OCI-M2 (cell line): ENCODE results near the gene LRRFIP1.
"Not testable (repeated sequence)": the region's sequence is repeated elsewhere in the genome, so short reads cannot be mapped to it uniquely, and the experiment has no call there.

ENCODE experiments used
- DNase-seq: peaks from one replicate; lab custom pipeline; 2025; ENCODE audit not compliant: unreplicated experiment; lab: John Stamatoyannopoulos, UW

The LRRFIP1 gene

GRCh38 chr2:237661799-237662328 is 34.5 kb downstream of the LRRFIP1 start:
- no peak for DNase-seq

GRCh38 chr2:237662671-237663093 is 35.3 kb downstream of the LRRFIP1 start:
- no peak for DNase-seq

- DNase-seq: no peak
Observed at GRCh38 chr2:237663517-237664110, 36.2 kb downstream of the LRRFIP1 start.

GRCh38 chr2:237664151-237664550 is 36.8 kb downstream of the LRRFIP1 start:
- no peak for DNase-seq

- DNase-seq: no peak
Observed at GRCh38 chr2:237665713-237666143, 38.3 kb downstream of the LRRFIP1 start.

GRCh38 chr2:237666606-237667005 is 39.2 kb downstream of the LRRFIP1 start:
- DNase-seq: no peak

GRCh38 chr2:237667050-237667576 is 39.7 kb downstream of the LRRFIP1 start:
- DNase-seq: not testable (repeated sequence)

GRCh38 chr2:237667893-237668292 is 40.5 kb downstream of the LRRFIP1 start:
- DNase-seq: no peak

GRCh38 chr2:237668440-237668839 is 41.1 kb downstream of the LRRFIP1 start:
- no peak for DNase-seq

- no peak for DNase-seq
Observed at GRCh38 chr2:237669283-237669627, 41.9 kb downstream of the LRRFIP1 start.

GRCh38 chr2:237669628-237670392 is 42.4 kb downstream of the LRRFIP1 start:
- DNase-seq: no peak

GRCh38 chr2:237670641-237671040 is 43.3 kb downstream of the LRRFIP1 start:
- DNase-seq: no peak

- DNase-seq: no peak
Observed at GRCh38 chr2:237671466-237672138, 44.2 kb downstream of the LRRFIP1 start.

GRCh38 chr2:237672731-237673129 is 45.3 kb downstream of the LRRFIP1 start:
- DNase-seq: no peak

GRCh38 chr2:237673130-237674001 is 46.0 kb downstream of the LRRFIP1 start:
- no peak for DNase-seq

- no peak for DNase-seq
Observed at GRCh38 chr2:237674731-237675276, 47.4 kb downstream of the LRRFIP1 start.

- no peak for DNase-seq
Observed at GRCh38 chr2:237675316-237675715, 47.9 kb downstream of the LRRFIP1 start.

- no peak for DNase-seq
Observed at GRCh38 chr2:237680702-237681478, 53.5 kb downstream of the LRRFIP1 start.

- no peak for DNase-seq
Observed at GRCh38 chr2:237682151-237682550, 54.8 kb downstream of the LRRFIP1 start.
